GM19240 (cell line): ENCODE results near the gene UCP2.
A peak's percentile ranks its signal among the peaks of the same experiment; 100 is the strongest.

Source experiments
- DNase-seq: peaks from one replicate; pipeline ENCODE4 v3.0.0; 2011; ENCODE audit warnings: low spot score; ENCODE audit not compliant: insufficient read length

Gene UCP2, protein sequence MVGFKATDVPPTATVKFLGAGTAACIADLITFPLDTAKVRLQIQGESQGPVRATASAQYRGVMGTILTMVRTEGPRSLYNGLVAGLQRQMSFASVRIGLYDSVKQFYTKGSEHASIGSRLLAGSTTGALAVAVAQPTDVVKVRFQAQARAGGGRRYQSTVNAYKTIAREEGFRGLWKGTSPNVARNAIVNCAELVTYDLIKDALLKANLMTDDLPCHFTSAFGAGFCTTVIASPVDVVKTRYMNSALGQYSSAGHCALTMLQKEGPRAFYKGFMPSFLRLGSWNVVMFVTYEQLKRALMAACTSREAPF

DNA sequence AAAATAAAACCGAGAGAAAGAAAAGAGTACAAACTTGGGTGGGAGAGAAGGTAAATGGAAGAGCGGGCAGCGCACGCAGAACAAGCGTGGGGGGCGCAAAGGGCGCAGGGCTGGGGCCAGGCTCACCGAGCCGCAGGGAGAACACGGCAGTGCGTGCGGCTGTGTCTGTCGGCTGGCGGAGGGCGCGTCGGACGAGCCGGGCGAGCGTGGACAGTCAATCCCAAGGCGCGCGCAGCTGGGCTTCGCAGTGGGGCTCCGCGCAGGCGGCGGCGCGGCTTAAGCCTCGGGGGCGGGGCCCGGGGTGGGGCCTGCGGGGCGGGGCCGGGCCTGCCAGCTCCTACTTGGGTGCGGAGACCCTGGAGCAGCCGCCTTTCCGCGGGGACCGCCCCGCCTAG is at the start of gene UCP2:
TSS of gene UCP2 (minus strand) at position 249 of the 395 bp plus-strand sequence. CDS start 4,465 bp downstream, outside the sequence.
- no peak for DNase-seq

- DNase-seq: no peak
These were observed 48.4 kb upstream of the UCP2 start for GRCh38 chr11:74030723-74031676.

DNA sequence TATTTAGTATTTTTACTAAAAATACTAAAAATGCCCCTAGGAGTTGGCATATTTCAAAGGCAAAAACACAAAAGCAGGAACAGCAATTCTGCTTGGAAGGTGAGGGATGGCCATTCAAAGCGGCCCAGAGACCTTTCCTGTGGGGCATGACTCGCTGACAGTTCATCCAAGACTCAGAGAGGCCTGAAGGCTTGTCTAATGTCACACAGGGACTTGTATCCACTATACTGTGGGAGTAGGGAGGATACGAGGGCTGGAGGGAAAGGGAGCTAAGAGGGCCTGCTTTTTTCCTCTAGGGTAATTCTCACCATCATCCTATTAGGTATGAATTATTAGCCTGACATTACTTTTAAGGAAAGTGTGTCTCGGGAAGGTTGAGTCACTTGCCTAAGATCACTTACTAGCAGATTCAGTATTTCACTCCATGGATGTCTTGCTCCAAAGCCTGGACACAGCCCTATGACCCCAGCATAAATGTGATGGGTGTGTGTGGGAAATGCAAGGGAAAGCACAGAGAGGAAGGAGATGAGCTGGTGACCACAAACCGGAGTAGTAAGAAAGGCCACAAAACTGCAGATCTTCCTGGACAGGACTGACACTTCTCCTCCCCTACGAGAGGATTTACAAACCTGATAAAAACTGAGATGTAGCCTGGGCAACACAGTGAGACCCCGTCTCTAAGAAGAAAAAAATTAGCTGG is 43.0 kb upstream of the UCP2 start:
- DNase-seq: no peak

- DNase-seq: no peak
These were observed 41.8 kb upstream of the UCP2 start for GRCh38 chr11:74024261-74025029.

DNA sequence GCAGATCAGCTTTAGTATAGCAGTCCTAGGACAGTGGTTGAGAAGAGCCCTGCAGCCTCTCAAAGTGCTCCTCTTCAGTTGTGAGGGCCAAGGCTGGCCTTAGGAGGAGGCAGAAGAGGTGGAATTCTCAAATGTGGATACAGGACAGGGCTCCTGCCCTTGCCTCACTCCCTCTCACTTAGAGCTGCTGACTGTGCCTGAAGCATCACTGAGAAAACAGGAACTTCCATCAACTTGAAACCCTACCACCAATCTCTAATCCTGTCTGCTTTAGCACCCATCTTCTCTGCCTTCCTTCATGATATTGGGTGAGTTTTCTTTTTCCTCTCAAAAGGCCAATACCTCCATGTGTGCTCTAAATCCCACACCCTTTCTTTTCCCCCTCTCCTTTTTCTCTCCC is 40.6 kb upstream of the UCP2 start:
- DNase-seq: no peak

- no peak for DNase-seq
These were observed 39.9 kb upstream of the UCP2 start for GRCh38 chr11:74022546-74022945.

DNA sequence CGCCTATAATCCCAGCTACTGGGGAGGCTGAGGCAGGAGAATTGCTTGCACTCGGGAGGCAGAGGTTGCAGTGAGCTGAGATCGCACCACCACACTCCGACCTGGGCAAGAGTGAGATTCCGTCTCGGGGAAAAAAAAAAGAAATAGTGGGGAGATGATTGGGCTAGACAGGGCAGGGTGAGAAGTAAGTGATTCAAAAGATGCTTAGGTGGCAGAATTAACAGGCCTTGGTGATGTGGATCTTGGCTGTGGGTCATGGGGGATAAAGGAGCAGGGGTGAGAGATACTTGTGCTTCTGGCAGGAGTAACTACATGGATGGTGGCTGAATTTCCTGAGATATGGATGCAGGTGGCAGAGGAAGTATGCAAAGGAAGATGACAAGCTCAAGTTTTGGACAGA is 39.4 kb upstream of the UCP2 start:
- DNase-seq: no peak

GRCh38 chr11:74020539-74020938 is 37.9 kb upstream of the UCP2 start:
- no peak for DNase-seq

DNA sequence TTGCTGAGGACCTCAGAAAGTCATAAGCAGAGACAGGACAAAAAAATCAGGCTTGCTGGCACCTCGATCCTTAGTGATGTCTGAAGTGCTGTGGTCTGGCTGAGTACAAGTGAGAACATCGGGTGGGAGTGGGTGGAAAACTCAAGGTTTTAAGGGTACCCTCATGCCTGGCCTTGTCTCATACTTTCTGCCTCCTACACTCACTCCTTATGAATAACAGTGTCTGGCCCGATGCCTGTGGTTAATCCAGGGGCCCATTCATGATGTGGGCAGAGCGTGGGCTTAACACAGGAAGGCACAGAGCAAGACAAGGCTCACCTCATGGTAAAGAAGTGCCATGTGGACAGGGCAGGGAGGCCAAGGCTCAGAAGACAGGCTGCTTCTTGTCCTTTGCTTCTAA is 37.2 kb upstream of the UCP2 start:
- no peak for DNase-seq

GRCh38 chr11:74019104-74019738 is 36.6 kb upstream of the UCP2 start:
- DNase-seq: no peak

DNA sequence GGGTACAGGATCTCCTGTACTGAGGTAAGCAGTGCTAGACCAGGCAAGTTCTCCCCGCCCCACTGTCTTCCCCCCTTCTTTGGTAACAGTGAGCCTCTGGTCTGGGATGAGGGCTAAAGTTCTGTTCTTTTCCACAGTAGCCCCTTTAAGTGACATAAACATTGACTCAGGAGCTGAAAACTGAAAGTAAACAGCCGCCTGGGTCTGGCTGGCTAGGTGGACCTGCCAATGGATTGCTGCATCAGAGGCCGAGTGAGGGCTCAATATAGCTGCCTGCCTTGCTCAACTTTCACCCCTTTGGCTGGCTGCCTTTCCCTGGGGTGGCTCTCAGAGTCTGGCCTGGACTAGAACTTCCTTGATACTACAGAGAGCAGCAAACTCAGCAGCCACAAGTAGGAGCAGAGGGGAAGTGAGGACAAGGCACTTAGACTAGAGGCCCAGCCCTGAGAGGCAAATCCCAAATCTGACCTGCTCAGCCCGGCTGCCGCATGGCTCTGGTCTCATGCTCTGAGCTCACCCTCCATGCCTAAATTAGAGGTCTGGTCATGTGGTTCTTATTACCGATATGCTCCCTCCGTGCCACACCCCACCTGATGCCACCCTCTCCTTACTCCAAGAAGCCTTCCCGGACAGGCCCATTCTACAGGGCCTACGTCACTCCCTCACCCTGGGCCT is 35.8 kb upstream of the UCP2 start:
- DNase-seq: no peak

DNA sequence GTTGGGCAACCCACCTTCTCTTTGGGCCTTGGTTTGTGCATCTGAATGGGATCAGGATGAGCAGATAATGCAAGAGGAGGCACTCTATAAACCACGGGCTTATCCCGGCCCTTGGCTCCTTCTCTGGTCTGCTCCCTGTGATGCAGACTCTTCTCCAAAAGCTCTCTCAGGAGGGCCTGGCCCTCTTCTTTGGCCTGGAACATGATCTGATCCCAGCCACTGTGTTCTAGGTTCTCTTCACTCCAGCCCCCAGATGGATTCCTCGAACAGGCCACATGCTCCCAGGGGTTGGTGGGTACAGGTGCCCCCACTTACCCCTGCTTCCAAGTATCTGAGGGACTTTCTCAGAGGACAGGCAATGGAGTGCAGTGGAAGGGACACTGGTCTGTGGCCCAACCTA is 35.0 kb upstream of the UCP2 start:
- DNase-seq: no peak

DNA sequence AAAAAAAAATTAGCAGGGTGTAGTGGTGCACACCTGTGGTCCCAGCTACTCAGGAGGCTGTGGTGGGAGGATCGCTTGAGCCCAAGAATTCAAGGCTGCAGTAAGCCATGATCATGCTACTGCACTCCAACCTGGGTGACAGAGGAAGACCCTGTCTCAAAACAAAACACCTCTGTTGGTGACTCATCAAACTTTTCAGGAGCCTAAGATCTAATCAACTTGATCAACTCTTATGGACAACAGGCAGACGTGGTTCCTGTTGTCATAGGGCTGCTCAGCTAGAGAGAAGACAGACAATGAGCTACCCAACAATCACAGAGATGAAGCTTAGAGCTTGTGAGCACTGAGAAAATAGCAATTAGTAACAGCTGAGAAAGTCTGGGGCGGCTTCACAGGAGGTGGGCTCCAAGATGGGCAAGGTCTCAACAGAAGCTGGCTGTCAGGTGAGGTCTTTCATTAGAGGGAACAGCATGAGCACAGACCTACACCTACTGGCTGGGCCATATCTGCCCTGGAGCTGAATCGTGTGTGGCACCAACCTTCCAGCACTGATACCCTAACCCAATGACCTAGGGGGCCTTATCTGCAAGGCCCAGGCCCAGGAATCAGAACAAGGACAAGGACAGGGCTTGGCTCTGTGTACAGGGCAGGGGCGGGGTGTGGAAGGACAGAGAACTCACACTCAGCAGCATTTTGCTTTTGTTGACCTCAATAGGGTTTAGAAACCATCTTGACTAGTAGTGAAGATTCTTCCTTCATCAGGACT is 33.5 kb upstream of the UCP2 start:
- no peak for DNase-seq

DNA sequence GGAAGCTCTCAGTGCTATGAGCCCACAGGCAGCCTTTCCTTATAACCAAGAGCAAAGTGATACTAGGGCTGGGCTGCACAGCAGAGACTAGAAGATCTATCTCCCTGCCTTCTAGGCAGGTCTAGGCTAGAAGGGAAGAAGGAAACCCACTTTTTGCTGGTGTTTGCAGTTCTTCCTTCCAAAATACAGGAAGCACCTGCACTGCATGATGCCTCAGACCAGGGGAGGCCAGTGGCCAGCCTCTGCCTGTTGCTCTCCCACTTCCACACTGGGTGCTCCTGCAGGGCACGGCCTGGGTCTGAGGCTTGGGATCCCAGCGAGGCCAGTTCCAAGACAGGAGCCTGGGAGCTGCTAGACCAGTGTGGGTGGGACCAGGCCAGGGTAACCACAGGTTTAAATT is 32.2 kb upstream of the UCP2 start:
- DNase-seq: no peak

- no peak for DNase-seq
These were observed 30.5 kb upstream of the UCP2 start for GRCh38 chr11:74013141-74013540.

DNA sequence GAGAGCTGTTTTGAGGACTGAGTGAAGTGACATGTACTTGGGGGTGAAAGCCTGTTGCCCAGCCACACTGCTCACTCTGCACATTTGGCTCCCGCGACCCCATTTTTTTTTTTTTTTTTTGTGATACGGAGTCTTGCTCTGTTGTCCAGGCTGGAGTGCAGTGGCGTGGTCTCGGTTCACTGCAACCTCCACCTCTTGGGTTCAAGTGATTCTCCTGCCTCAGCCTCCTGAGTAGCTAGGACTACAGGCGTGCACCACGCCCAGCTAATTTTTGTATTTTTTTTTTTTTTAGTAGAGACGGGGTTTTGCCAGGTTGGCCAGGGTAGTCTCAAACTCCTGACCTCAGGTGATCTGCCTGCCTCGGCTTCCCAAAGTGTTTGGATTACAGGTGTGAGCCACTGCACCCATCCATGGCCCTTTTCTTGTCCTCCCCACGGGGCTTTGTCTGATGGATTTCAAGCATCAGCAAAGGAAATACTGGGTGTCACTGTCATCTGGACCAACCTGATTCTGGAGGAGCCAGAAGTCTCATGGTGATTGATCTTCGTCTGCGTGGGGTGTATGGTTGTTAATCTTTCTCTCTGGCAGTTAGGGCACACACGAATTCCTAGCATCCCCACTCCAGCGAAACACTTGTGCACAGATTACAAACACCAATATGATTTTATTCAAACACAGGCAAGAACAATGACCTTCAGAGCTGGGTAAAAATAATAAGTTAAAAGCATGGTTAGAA is 29.6 kb upstream of the UCP2 start:
- DNase-seq: no peak

DNA sequence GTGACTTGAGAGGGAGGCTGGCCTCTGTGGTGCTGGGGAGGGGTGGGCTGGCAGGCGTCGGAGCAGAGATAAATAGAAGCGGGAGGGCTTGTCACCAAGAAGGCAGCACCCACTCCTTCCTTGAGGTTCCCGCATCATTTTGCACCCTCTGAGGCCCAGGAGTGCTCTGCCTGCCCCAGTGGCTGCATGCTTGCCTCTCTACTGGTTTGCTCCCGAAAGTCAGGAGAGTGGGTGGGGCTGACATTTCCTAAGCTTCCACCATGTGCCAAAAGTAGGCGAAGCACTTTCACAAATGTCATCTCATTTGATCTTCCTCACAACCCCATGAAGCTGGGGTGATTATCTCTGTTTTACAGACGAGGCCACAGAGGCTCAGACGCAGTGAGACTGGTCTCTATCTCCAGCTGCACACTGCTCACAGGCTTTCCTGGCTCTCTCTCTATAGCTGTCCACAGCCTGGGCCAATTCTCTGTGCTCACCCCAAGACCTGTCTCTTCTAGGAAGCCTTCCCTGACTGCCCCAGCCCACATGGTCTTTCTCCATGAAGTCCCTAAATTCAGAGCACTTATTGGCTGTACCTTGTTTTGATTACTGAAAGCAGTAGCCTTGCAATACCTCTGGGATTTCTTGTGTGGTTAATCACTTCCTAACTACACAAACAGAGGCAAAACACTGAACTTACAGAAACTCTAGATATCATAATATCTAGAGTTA is 28.9 kb upstream of the UCP2 start:
- peak; percentile 41 for DNase-seq
